HCT116 (cell line): ENCODE results near the gene RASSF3. TPM values are rescaled to one million over a fixed set of nuclear protein-coding genes. Genes with fewer than 3 reads are reported as not detected.
A peak's percentile ranks its signal among the peaks of the same experiment; 100 is the strongest.

ENCODE experiments used
- ATAC-seq: fragments of 200-7000 bp; cut with Tn5 transposase; 2 replicates; pipeline ENCODE4 v1.9.1; 2020; ENCODE audit warnings: mild to moderate bottlenecking, moderate library complexity
- BruUV-seq: library from RNA; stranded (reverse); fragments of 400-500 nt; replicated peaks from 2 replicates; lab custom pipeline; 2021; lab: Mats Ljungman, UMichigan
- CTCF ChIA-PET: fragments of 300-600 bp; sonication (Branson Sonifier 250); formaldehyde crosslinking; loops from one replicate; lab custom pipeline; 2021; ENCODE audit warnings: antibody characterized with exemption; lab: Charles Lee
- POLR2A ChIA-PET: fragments of 300-600, 350-600 bp; sonication (Branson Sonifier 250); formaldehyde crosslinking; loops from one replicate; lab custom pipeline; 2021; ENCODE audit warnings: antibody characterized with exemption; lab: Charles Lee
- RAD21 ChIA-PET, 2 experiments: fragments of 300-600 bp; sonication (Branson Sonifier 250); formaldehyde crosslinking; loops; one replicate each; lab custom pipeline; 2023; ENCODE audit warnings: low total read pairs in 2 of 2; ENCODE audit not compliant: uncharacterized antibody in 2 of 2, unreplicated experiment in 2 of 2, low non-redundant PET in 1 of 2; lab: Charles Lee
- DNase-seq: peaks from one replicate; pipeline ENCODE4 v3.0.0-alpha.2; 2010; ENCODE audit warnings: low read depth, low spot score
- H2AFZ ChIP-seq: fragments of 200-600 bp; shearing (Covaris generic), sonication (generic); 2 replicates; pipeline ENCODE4 v1.6.1; 2017; ENCODE audit warnings: low read depth, mixed run types, mixed read lengths, antibody characterized with exemption, low read length; ENCODE audit not compliant: poor library complexity, severe bottlenecking
- H3K27ac ChIP-seq: 2 replicates; pipeline ENCODE4 v1.5.1; 2012; ENCODE audit warnings: low read depth, low read length
- H3K27me3 ChIP-seq: fragments of 200-600 bp; sonication (generic); 2 replicates; pipeline ENCODE4 v1.6.1; 2016; ENCODE audit warnings: mixed run types, low read length, mixed read lengths; ENCODE audit not compliant: insufficient read depth
- H3K36me3 ChIP-seq, 2 experiments: fragments of 200-500 bp in 1 of 2; fragments of 200-600 bp in 1 of 2; sonication (Bioruptor generic) in 1 of 2; sonication (generic) in 1 of 2; 2 replicates each; pipeline versions ENCODE4 v1.5.1 to v1.6.1; 2014 to 2016; ENCODE audit warnings: low read length in 2 of 2, inconsistent platforms in 1 of 2, mixed read lengths in 1 of 2, mixed run types in 1 of 2; ENCODE audit not compliant: insufficient read depth in 2 of 2, control insufficient read depth in 1 of 2
- H3K4me1 ChIP-seq, 2 experiments: fragments of 200-600 bp in 1 of 2; sonication (generic) in 1 of 2; 2 replicates each; pipeline versions ENCODE4 v1.5.1 to v1.6.1; 2012 to 2017; ENCODE audit warnings: low read length in 2 of 2, inconsistent platforms in 1 of 2, mild to moderate bottlenecking in 1 of 2, mixed read lengths in 1 of 2, mixed run types in 1 of 2, moderate library complexity in 1 of 2; ENCODE audit not compliant: insufficient read depth in 2 of 2, control insufficient read depth in 1 of 2
- H3K4me2 ChIP-seq: fragments of 200-600 bp; sonication (generic); 2 replicates; pipeline ENCODE4 v1.6.1; 2017; ENCODE audit warnings: mixed run types, low read length, mixed read lengths
- H3K4me3 ChIP-seq, 2 experiments: fragments of 200-600 bp in 1 of 2; sonication (generic) in 1 of 2; replicated peaks in 1 of 2; 2 replicates each; pipeline ENCODE4 v1.5.1; 2011 to 2016; ENCODE audit warnings: low read length in 2 of 2, control low read depth in 1 of 2, low read depth in 1 of 2, mild to moderate bottlenecking in 1 of 2, mixed read lengths in 1 of 2, mixed run types in 1 of 2
- H3K79me2 ChIP-seq: fragments of 200-600 bp; sonication (generic); 2 replicates; pipeline ENCODE4 v1.6.1; 2017; ENCODE audit warnings: mild to moderate bottlenecking, mixed run types, low read length, moderate library complexity, mixed read lengths; ENCODE audit not compliant: insufficient read depth
- H3K9ac ChIP-seq: fragments of 200-600 bp; sonication (generic); 2 replicates; pipeline ENCODE4 v1.6.1; 2016; ENCODE audit warnings: low read length, mixed read lengths
- H3K9me2 ChIP-seq: fragments of 200-600 bp; sonication (generic), shearing (Covaris generic); 2 replicates; pipeline ENCODE4 v1.6.1; 2017; ENCODE audit warnings: mixed run types, mild to moderate bottlenecking, moderate library complexity; ENCODE audit not compliant: insufficient read depth
- H3K9me3 ChIP-seq, 2 experiments: fragments of 200-500 bp in 1 of 2; fragments of 200-600 bp in 1 of 2; sonication (Bioruptor generic) in 1 of 2; sonication (generic) in 1 of 2; 2 replicates each; pipeline ENCODE4 v1.6.1; 2014 to 2017; ENCODE audit warnings: low read length in 2 of 2, mixed read lengths in 2 of 2, inconsistent platforms in 1 of 2, low read depth in 1 of 2, mild to moderate bottlenecking in 1 of 2, mixed run types in 1 of 2, moderate library complexity in 1 of 2; ENCODE audit not compliant: control insufficient read depth in 1 of 2, insufficient read depth in 1 of 2
- H4K20me1 ChIP-seq: fragments of 200-600 bp; sonication (generic), shearing (Covaris generic); 2 replicates; pipeline ENCODE4 v1.6.1; 2017; ENCODE audit warnings: mixed run types, mild to moderate bottlenecking, moderate library complexity; ENCODE audit not compliant: insufficient read depth
- RAD21 ChIP-seq: IDR thresholded peaks from 2 replicates; pipeline ENCODE4 v1.6.1; 2012; ENCODE audit warnings: low read depth, mild to moderate bottlenecking
- SRF ChIP-seq: IDR thresholded peaks from 2 replicates; pipeline ENCODE4 v1.6.1; 2012; ENCODE audit warnings: low read depth
- intact Hi-C: fragments of 100-400 bp; cut with micrococcal nuclease; formaldehyde crosslinking; loops from 2 replicates; pipeline ENCODE4 v1.10.0; 2022
- total RNA-seq: library from RNA; stranded (reverse); gene quantifications from one replicate; pipeline ENCODE4 v1.2.1, GENCODE V29; 2021; ENCODE audit not compliant: unreplicated experiment
- TF ChIP-seq, protein P1 (sequence below): IDR thresholded peaks from 2 replicates; pipeline ENCODE4 v1.6.1; 2012
- TF ChIP-seq, protein P2 (sequence below), 3 experiments: fragments of 200-600 bp in 1 of 3; sonication (generic) in 1 of 3; IDR thresholded peaks in 2 of 3; conservative IDR thresholded peaks in 1 of 3; 2 replicates each; pipeline ENCODE4 v1.5.1; 2012 to 2017; ENCODE audit warnings: low read depth in 2 of 3, low read length in 2 of 3, antibody characterized with exemption in 1 of 3, borderline replicate concordance in 1 of 3, control low read depth in 1 of 3, mild to moderate bottlenecking in 1 of 3, mixed read lengths in 1 of 3, mixed run types in 1 of 3, moderate library complexity in 1 of 3; ENCODE audit not compliant: insufficient read depth in 1 of 3

The RASSF3 gene
- total RNA-seq, 1 experiment from 2014 or later = 67.1 TPM

DNA sequence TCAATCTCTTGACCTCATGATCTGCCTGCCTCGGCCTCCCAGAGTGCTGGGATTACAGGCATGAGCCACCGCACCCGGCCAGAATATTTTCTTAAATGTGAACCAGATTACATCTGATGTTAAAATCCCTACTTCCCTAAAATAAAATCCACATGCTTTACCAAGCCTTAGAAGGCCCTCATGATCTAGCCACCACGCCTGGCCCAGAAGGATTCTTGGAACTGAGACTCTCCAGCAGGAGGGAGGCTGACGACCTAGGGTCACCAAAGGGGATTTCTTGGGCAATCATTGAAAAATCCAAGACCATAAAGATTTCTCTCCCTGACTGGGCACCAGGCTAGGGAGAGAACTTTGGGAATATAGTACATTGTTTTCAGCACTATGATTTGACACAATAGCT is 25.2 kb upstream of the RASSF3 start:
- Histone ChIP-seq H3K4me3 (no peak overlapping the region), H3K9me2 (no peaks in the 10 kb centered on the region), H2AFZ (no peak overlapping the region), H4K20me1 (no peaks in the 10 kb centered on the region), H3K27ac (no peak overlapping the region), H3K36me3 (no peaks in the 10 kb centered on the region), H3K9ac (no peak overlapping the region), H3K9me3 (no peaks in the 10 kb centered on the region), H3K79me2 (no peaks in the 10 kb centered on the region), H3K4me1 (no peaks in the 10 kb centered on the region), H3K27me3 (no peaks in the 10 kb centered on the region), H3K4me2 (no peak overlapping the region)
- ATAC-seq = no peak
- ChIA-PET CTCF (no interaction called here), RAD21 (no interaction called here), POLR2A (no interaction called here)
- intact Hi-C loops = no loop called here
- DNase-seq = no peak
- no peak for TF ChIP-seq SRF
- TF ChIP-seq, protein P1, sequence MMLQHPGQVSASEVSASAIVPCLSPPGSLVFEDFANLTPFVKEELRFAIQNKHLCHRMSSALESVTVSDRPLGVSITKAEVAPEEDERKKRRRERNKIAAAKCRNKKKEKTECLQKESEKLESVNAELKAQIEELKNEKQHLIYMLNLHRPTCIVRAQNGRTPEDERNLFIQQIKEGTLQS = no peak
- BruUV-seq = no TSS peak

DNA sequence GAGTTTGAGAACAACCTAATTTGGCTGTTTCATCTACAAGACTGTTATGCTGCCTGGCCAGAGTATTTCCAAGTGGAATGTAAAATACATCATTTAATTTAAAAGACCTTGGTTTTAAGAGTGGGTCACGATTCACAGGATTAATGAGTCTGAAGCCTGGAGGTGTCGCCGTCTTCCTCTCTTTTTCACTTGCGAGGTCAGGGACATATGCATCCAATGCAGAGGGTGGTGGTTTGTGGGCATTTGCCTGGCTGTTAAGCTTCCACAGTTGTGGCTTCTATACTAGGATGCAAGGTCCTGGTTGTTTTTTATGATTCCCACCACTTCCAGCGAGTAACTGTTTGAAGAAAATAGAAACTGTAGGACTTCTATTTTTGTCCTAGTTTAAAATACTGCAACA is 22.8 kb upstream of the RASSF3 start:
- CTCF ChIA-PET = no interaction called here
- Histone ChIP-seq H3K79me2 (no peaks in the 10 kb centered on the region), H2AFZ (no peak overlapping the region)
- no peak for DNase-seq
- TF ChIP-seq SRF (no peak), RAD21 (peak; percentile 33)
- TF ChIP-seq, protein P2, sequence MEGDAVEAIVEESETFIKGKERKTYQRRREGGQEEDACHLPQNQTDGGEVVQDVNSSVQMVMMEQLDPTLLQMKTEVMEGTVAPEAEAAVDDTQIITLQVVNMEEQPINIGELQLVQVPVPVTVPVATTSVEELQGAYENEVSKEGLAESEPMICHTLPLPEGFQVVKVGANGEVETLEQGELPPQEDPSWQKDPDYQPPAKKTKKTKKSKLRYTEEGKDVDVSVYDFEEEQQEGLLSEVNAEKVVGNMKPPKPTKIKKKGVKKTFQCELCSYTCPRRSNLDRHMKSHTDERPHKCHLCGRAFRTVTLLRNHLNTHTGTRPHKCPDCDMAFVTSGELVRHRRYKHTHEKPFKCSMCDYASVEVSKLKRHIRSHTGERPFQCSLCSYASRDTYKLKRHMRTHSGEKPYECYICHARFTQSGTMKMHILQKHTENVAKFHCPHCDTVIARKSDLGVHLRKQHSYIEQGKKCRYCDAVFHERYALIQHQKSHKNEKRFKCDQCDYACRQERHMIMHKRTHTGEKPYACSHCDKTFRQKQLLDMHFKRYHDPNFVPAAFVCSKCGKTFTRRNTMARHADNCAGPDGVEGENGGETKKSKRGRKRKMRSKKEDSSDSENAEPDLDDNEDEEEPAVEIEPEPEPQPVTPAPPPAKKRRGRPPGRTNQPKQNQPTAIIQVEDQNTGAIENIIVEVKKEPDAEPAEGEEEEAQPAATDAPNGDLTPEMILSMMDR (IDR thresholded peaks at IDR 0.05 in 2 of 3, conservative IDR thresholded peaks at IDR 0.05 in 1 of 3; ENCODE audit: borderline replicate concordance in 1 of 3, insufficient read depth in 1 of 3, low read depth in 2 of 3, low read length in 2 of 3) = 0 out of 6 replicates have a peak, but pooled peaks of 1 of the 3 experiments have one; percentile 3
- TF ChIP-seq, all 23 proteins: peak for 2
- Histone ChIP-seq H3K4me1 (no peaks in the 10 kb centered on the region), H3K27me3 (no peaks in the 10 kb centered on the region), H3K9me3 (no peaks in the 10 kb centered on the region), H3K9ac (no peak overlapping the region), H3K36me3 (no peaks in the 10 kb centered on the region), H3K4me2 (no peak overlapping the region), H3K4me3 (no peak overlapping the region), H4K20me1 (no peaks in the 10 kb centered on the region), H3K9me2 (no peaks in the 10 kb centered on the region), H3K27ac (no peak overlapping the region)
- ChIA-PET RAD21 (no interaction called here), POLR2A (no interaction called here)
- ATAC-seq = no peak
- BruUV-seq = no TSS peak
- intact Hi-C loops = no loop called here
